Activated T-helper 17 cell treated with anti-CD3 and anti-CD28 coated beads, Interleukin-2, amount 50 U/mL, for 72 hours (primary cell): ENCODE data around the gene SYK. TPM values are rescaled to one million over a fixed set of nuclear protein-coding genes. Genes with fewer than 3 reads are reported as not detected.
"Not testable (repeated sequence)": the region's sequence is repeated elsewhere in the genome, so short reads cannot be mapped to it uniquely, and the experiment has no call there.

Experiments
- ATAC-seq: fragments of 150-1000 bp; cut with Tn5 transposase; replicated peaks from 2 replicates; pipeline ENCODE4 v1.10.0; 2021; ENCODE audit warnings: mild to moderate bottlenecking, moderate library complexity
- H3K27ac Mint-ChIP-seq: one replicate; pipeline ENCODE4 v1.8.0; 2022; ENCODE audit warnings: mixed read lengths
- H3K27me3 Mint-ChIP-seq: one replicate; pipeline ENCODE4 v1.8.0; 2022; ENCODE audit warnings: mixed read lengths
- H3K36me3 Mint-ChIP-seq: one replicate; pipeline ENCODE4 v1.8.0; 2022; ENCODE audit warnings: low read depth, mild to moderate bottlenecking, mixed read lengths
- H3K4me1 Mint-ChIP-seq: one replicate; pipeline ENCODE4 v1.8.0; 2022; ENCODE audit warnings: mixed read lengths
- H3K4me3 Mint-ChIP-seq: one replicate; pipeline ENCODE4 v1.8.0; 2022; ENCODE audit warnings: mild to moderate bottlenecking, mixed read lengths
- H3K9me3 Mint-ChIP-seq: one replicate; pipeline ENCODE4 v1.8.0; 2022; ENCODE audit warnings: mixed read lengths
- total RNA-seq, 2 donors: library from RNA; stranded (reverse); gene quantifications; one replicate each; pipeline ENCODE4 v1.2.3, GENCODE V29; 2022

SYK gene
- total RNA-seq, 2 donors from 2014 or later: 0.16 to 0.37 TPM

DNA sequence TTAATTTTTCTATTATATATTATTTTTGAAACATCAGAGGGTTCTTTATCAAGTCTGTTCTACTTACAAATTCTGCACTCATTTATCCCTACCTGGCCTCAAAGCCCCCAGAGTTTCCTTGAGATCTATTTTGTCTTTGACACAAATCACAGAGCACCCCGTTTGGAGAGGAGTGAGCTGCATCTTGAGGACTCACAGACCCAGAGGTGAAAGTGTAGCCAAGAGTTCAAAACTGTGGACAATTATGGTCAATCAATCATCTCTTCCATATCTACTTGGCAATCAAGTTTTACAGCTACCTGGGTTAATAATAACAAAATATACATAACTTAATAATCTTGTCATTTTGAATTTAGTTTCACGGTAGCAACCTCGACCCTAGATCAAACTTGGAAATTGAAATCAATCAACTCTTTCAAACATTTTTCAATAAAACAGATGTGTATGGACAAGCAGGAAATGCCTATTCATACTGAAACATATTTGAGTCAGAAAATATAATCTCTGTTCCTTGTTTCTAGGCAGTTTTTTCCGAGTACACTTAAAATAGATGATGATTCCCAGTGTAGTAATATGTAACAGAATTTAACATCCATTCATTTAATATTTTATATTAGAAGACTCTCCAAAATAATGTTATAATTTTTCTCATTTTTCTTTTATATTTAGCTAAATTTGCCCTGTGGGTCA lies 13.7 kb upstream of the SYK start:
- Mint-ChIP-seq H3K4me3 (no peak overlapping the region), H3K36me3 (no peaks in the 10 kb centered on the region), H3K27me3 (peaks cover 38% of the 10 kb centered on the region), H3K27ac (no peak overlapping the region), H3K4me1 (no peaks in the 10 kb centered on the region), H3K9me3 (peaks cover 5% of the 10 kb centered on the region)
- no peak for ATAC-seq

DNA sequence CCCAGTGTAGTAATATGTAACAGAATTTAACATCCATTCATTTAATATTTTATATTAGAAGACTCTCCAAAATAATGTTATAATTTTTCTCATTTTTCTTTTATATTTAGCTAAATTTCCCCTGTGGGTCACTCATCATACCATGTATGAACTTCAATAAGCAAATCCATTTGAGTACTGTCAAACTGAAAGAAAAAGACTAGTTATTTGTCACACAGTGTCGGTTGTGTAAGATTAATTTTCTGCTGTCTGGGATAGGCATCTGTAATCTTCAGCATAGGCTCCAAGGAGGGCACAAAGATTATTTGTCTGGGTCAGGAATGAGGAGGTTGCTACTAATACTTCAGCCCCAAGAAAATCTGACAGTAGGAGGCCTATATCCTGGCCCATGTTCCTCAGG lies 13.1 kb upstream of the SYK start:
- H3K4me1 Mint-ChIP-seq, H3K36me3 Mint-ChIP-seq, H3K9me3 Mint-ChIP-seq, ATAC-seq, H3K4me3 Mint-ChIP-seq, H3K27ac Mint-ChIP-seq: not testable (repeated sequence)
- H3K27me3 Mint-ChIP-seq: peaks cover 37% of the 10 kb centered on the region

DNA sequence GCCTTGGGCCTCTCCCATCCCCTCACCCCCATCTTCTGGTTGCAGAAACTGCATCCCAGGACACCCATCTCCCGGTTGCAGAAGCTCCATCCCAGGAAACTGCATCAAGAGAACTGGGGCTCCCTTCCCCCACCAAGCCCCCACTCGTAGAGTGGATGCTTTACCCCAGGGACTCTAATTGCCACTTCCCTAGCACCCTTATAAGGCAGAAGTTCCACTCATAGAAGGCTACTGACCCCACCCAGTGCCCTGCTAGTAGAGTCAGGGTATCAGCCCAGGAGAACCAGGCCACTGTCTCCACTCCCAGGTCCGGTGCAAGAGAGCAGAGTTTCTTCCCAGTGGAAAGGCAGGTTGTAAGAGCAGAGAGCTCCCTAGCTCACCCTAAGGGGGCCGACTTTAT lies 12.2 kb upstream of the SYK start:
- no peak overlapping the region for H3K27ac Mint-ChIP-seq
- ATAC-seq: no peak
- peaks cover 35% of the 10 kb centered on the region for H3K27me3 Mint-ChIP-seq
- no peaks in the 10 kb centered on the region for H3K4me1 Mint-ChIP-seq
- no peak overlapping the region for H3K4me3 Mint-ChIP-seq
- H3K36me3 Mint-ChIP-seq: no peaks in the 10 kb centered on the region
- peaks cover 5% of the 10 kb centered on the region for H3K9me3 Mint-ChIP-seq

DNA sequence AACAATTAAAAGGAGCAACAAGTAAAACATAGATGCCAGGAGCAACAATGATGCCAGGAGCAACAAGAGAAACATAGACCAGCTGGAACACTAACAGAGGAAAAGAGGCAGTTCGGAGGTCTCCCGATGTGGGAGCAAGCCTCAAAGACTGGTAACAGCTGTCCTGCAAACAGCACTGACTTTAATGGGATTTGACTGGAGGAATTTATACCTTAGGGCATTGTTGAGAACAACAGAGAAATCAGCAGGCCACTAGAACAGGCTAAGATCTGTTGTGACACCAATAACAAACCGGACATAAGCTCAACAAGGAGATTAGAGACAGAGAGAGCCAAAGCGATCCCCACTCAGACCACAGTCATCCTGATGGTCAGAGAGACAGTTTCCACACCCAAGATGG lies 11.8 kb upstream of the SYK start:
- Mint-ChIP-seq H3K36me3 (no peaks in the 10 kb centered on the region), H3K4me3 (no peak overlapping the region), H3K27me3 (peaks cover 35% of the 10 kb centered on the region), H3K4me1 (no peaks in the 10 kb centered on the region), H3K27ac (no peak overlapping the region), H3K9me3 (peaks cover 5% of the 10 kb centered on the region)
- ATAC-seq: no peak

DNA sequence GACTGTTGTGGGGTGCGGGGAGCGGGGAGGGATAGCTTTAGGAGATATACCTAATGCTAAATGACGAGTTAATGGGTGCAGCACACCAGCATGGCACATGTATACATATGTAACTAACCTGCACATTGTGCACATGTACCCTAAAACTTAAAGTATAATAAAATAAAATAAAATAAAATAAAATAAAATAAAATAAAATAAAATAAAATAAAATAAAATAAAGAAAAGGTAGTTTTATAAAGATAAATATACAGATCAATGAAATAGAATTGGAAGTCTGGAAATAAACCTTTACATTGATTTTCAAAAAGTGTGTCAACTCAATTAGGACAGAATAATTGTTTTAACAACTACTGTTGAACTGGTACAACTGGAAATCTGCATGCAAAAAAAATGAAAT lies 8.6 kb upstream of the SYK start:
- not testable (repeated sequence) for H3K4me1 Mint-ChIP-seq, H3K27ac Mint-ChIP-seq, ATAC-seq, H3K4me3 Mint-ChIP-seq, H3K9me3 Mint-ChIP-seq, H3K36me3 Mint-ChIP-seq
- H3K27me3 Mint-ChIP-seq: peaks cover 33% of the 10 kb centered on the region

DNA sequence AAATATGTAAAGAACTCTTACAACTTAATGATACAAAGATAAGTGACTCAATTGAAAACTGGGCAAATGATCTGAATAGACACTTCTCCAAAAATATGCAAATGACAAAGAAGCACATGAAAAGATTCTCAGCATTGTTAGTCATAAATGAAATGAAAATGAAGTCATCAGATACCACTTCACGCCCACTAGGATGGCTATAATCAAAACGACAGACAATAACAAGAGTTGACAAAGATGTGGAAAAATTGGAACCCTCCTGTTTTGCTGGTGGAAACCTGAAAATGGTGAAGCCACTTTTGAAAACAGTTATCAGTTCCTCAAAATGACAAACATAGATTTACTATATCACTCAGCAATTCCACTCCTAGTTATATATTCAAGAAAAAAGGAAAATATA lies 7.9 kb upstream of the SYK start:
- H3K4me1 Mint-ChIP-seq: no peaks in the 10 kb centered on the region
- peak overlapping the region; percentile 5 for H3K27ac Mint-ChIP-seq
- no peak overlapping the region for H3K4me3 Mint-ChIP-seq
- H3K27me3 Mint-ChIP-seq: peaks cover 34% of the 10 kb centered on the region
- H3K9me3 Mint-ChIP-seq: peaks cover 5% of the 10 kb centered on the region
- no peaks in the 10 kb centered on the region for H3K36me3 Mint-ChIP-seq
- ATAC-seq: peak; percentile 85

DNA sequence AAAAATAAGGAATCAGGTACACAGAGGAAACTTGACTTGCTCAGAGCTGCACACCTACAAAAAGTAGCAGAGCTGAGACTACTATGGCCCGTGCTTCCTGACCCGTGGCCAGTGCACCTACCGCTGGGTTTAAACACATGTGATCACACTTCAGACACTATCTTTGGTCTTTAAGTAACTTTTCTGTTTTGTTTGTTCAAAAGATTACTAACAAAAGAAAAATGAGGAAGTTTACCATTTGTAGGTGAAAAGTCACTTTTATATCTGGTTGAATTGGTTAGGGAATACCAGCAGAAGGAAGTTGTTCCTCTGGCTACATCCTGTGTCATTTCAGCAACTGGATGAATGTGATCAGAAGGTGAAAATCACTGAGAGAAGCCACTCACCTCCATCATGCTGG lies 6.5 kb upstream of the SYK start:
- no peaks in the 10 kb centered on the region for H3K36me3 Mint-ChIP-seq
- no peaks in the 10 kb centered on the region for H3K4me1 Mint-ChIP-seq
- ATAC-seq: no peak
- peaks cover 5% of the 10 kb centered on the region for H3K9me3 Mint-ChIP-seq
- no peak overlapping the region for H3K27ac Mint-ChIP-seq
- H3K27me3 Mint-ChIP-seq: peaks cover 37% of the 10 kb centered on the region
- no peak overlapping the region for H3K4me3 Mint-ChIP-seq

DNA sequence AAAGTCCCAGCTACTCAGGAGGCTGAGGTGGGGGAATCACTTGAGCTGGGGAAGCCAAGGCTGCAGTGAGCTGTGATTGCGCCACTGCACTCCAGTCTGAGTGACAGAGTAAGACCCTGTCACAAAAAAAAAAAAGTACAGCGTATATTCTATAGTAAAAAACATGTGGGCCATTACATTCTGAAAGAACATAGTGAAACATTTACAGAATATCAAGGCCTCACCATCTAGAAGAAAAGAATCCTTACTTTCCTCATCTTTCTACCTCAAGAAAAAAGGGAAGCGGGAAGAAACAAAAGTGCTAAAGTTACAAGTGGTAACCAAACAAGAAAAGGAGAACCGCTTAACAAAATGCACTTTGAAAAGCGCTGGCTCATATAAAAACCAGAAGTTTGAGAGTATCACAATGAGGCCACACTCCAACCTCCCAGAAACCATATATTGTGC lies 5.7 kb upstream of the SYK start:
- Mint-ChIP-seq H3K4me1 (no peaks in the 10 kb centered on the region), H3K9me3 (peaks cover 4% of the 10 kb centered on the region), H3K27me3 (peaks cover 43% of the 10 kb centered on the region), H3K4me3 (no peak overlapping the region), H3K36me3 (no peaks in the 10 kb centered on the region), H3K27ac (no peak overlapping the region)
- no peak for ATAC-seq

DNA sequence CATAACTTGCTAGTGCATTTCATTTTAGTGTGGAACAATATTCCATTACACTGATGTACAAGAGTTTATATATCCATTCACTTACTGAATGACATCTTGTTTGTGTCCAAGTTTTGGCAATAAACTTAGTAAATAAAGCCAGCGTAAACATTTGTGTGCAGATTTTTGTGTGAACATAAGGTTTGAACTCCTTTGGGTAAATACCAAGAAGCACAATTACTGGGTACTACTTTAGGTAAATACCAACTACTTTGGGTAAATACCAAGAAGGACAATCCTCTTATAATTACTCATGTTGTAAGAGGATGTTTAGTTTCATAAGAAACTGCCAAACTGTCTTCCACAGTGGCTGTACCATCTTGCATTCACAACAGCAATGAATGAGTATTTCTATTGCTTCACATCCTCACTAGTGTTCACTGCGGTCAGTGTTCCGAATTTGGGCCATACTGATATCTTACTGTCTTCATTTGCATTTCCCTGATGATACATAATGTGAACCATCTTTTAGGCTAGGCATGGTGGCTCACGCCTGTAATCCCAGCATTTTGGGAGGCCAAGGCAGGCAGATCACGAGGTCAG lies 2.3 kb upstream of the SYK start:
- H3K27ac Mint-ChIP-seq: no peak overlapping the region
- no peaks in the 10 kb centered on the region for H3K36me3 Mint-ChIP-seq
- H3K4me1 Mint-ChIP-seq: no peaks in the 10 kb centered on the region
- no peaks in the 10 kb centered on the region for H3K9me3 Mint-ChIP-seq
- H3K27me3 Mint-ChIP-seq: peaks cover 49% of the 10 kb centered on the region
- no peak for ATAC-seq
- H3K4me3 Mint-ChIP-seq: no peak overlapping the region

DNA sequence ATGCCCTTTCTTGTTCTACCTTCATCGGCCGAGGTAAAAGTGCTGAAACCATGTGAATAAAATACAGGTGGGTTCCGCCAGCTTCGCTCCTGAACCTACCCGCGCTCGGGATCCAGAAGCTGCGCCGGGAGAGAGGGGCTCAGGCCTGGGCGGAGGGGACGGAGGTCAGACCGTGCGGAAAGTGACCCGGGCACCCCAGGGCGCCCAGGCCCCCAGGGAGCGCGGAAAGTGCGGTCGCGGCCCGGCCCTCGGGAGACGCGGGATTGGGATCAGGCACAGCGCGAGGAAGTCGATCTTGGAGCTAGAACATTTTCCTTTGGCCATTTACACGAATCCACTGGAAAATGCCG lies 329 bp downstream of the SYK start:
- H3K27ac Mint-ChIP-seq: no peak overlapping the region

DNA sequence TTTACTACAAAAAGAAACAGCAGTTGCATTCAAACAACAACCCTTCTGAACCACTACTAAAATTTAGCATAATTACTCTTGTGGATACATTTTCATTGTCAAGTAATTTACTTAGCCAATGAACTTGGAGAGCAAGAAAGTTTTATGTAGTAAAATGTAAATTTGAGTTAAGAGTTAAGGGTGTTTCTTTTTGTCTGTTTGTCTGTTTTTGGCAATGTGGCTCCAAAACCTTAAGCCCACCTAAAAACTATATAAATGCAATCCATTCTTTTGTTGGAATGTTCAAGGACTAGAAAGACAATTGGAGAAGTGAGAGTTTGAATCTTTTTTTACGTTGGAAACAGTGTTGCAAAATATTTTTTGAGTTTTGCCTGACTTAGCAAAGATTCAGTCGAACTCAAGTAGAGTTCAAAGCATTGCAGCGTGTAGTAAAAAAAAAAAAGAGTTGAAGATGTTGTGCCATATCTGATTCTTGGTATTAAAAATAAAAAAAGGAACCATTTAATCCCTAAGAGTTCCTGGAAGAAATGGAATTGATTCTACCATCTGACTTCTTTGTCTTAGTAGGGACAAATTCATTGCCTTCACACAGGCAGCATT lies 867 bp downstream of the SYK start:
- Mint-ChIP-seq H3K9me3 (no peaks in the 10 kb centered on the region), H3K4me3 (peak overlapping the region; percentile 57), H3K27me3 (peaks cover 64% of the 10 kb centered on the region), H3K27ac (no peak overlapping the region), H3K4me1 (no peaks in the 10 kb centered on the region), H3K36me3 (no peaks in the 10 kb centered on the region)
- no peak for ATAC-seq

More for the DNA sequence above, 329 bp downstream of the SYK start:
- peak; percentile 7 for ATAC-seq
- no peaks in the 10 kb centered on the region for H3K9me3 Mint-ChIP-seq
- peak overlapping the region; percentile 57 for H3K4me3 Mint-ChIP-seq
- H3K4me1 Mint-ChIP-seq: no peaks in the 10 kb centered on the region
- H3K36me3 Mint-ChIP-seq: no peaks in the 10 kb centered on the region
- peaks cover 65% of the 10 kb centered on the region for H3K27me3 Mint-ChIP-seq

DNA sequence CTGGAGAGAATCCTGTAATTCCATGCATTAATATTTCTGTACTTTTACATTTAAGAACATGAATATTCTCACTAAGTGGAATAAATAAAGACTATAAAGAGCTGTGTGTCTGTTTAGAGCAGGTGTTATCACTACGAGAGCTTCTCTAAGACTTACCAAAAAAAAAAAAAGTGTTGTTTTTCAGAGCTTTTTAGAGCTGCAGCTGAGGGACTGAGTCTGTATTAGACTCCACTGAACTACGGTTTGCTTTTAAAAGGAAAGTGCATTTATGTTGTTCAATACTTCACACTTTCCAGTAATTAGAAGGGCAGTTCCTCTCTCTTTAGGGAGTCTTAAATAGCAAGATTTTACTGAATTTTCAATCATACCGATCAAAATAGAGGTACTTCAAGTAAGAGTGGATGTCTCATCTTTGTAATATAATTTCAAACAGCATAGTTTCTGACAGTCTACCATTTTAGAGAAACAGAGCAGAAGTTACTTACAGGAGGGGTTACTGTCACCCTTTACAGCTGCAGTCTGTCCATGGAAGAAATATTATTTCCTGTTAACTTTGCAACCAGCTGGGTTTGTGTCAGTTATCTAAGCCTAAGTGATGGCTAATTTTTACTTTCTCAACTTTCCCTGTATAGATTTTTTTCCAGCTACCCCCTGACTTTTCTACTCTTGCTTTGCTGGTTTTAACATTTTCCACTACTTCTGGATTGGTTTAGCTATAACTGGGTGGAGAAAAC lies 2.4 kb downstream of the SYK start:
- no peaks in the 10 kb centered on the region for H3K9me3 Mint-ChIP-seq

DNA sequence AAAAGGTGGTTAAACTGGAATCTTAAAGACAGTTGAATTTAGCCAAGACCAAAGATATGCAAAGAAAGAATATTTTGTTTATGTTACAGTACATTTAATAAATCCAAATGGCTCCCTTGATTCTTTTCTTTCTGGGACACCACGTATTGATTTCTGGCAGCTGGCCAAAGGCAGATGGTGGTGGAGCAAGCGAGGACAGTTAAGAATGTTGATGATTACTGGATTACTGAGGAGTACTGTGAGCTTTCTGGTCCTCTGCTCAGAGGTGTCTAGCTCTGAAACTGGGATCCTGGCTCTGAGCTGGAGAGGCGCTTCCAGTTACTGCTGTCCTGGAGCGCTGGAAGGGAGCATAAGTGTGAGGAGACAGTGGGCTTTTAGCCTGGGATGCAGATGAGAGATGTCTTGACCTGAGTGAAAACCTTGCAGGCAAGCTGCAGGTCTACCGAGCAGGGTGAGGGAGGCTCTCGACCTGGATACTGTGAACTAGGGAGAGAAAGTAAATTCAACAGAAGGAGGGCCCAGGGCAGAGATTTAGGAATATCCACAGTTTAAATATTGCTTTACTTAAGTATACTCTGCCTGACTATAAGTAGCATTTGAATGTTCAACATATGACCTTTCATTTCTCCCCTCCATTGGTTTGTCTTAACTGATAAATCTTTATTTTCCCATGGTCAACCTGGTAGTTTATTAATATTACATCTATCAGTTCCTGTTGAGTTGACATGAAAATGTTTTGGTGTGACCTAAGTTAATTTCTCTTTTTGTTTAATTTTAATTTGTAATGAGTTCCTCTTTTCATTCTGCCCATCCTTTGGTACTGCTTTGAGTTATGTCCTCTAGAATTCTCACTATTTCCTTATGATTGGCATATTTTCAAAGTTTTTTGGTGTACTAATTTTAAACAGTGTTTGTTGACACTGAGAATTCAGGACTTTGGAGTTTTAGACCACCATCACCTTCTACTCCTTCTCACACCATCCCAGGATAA lies 3.7 kb downstream of the SYK start:
- no peaks in the 10 kb centered on the region for H3K4me1 Mint-ChIP-seq
- ATAC-seq: no peak
- no peak overlapping the region for H3K27ac Mint-ChIP-seq
- no peaks in the 10 kb centered on the region for H3K9me3 Mint-ChIP-seq
- H3K36me3 Mint-ChIP-seq: no peaks in the 10 kb centered on the region
- peaks cover 65% of the 10 kb centered on the region for H3K27me3 Mint-ChIP-seq
- no peak overlapping the region for H3K4me3 Mint-ChIP-seq

More for the DNA sequence above, 2.4 kb downstream of the SYK start:
- peaks cover 72% of the 10 kb centered on the region for H3K27me3 Mint-ChIP-seq
- H3K4me1 Mint-ChIP-seq: no peaks in the 10 kb centered on the region
- no peak for ATAC-seq
- no peak overlapping the region for H3K27ac Mint-ChIP-seq
- H3K36me3 Mint-ChIP-seq: no peaks in the 10 kb centered on the region
- no peak overlapping the region for H3K4me3 Mint-ChIP-seq

DNA sequence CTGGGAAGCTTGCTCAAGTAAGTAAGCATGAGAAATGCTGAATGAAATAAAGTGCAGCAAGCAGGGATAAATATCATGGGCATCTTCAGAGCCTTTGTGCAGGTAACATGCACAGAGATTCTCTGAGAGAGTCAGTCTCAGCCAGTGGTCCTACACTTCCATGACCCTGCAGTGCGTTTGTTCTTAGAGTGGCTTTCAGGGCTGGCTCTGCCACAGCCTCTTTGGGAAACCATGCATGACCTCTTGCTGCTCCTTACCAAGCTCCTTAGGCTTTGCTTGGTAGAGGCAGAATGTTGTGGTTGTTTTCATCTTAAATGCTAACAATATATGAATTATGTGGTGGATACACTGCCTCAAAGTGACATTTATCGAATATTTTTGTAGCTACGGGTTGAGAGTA lies 5.4 kb downstream of the SYK start:
- H3K27ac Mint-ChIP-seq: no peak overlapping the region
- no peaks in the 10 kb centered on the region for H3K36me3 Mint-ChIP-seq
- no peaks in the 10 kb centered on the region for H3K4me1 Mint-ChIP-seq
- H3K27me3 Mint-ChIP-seq: peaks cover 60% of the 10 kb centered on the region
- H3K4me3 Mint-ChIP-seq: no peak overlapping the region
- H3K9me3 Mint-ChIP-seq: no peaks in the 10 kb centered on the region
- ATAC-seq: no peak
